ENCODE measurements around the gene ALPK1.
"Not testable (repeated sequence)": the region's sequence is repeated elsewhere in the genome, so short reads cannot be mapped to it uniquely, and the experiment has no call there.

ALPK1 gene

DNA sequence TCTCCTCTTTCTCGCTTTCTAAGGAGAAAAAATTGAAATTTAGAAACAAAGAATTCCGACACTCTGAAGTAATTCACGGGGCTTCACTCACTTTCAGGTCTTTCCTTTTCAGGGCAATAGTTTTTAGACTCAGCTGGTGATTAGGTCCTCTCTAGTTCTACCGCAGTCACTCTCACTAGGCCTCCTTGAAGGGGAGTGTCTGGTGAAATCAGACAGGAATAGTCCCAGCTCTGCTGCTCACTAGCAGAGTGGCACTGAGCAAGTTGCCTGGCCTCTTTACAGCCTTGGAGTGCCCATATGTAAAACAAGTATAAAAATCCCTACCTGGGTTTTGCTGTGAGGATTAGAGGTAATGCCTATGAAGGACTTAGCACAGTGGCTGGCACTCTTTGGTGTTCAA, 154.7 kb downstream of the ALPK1 start:
- DNase-seq (ENCODE audit: low spot score) = no peak

DNA sequence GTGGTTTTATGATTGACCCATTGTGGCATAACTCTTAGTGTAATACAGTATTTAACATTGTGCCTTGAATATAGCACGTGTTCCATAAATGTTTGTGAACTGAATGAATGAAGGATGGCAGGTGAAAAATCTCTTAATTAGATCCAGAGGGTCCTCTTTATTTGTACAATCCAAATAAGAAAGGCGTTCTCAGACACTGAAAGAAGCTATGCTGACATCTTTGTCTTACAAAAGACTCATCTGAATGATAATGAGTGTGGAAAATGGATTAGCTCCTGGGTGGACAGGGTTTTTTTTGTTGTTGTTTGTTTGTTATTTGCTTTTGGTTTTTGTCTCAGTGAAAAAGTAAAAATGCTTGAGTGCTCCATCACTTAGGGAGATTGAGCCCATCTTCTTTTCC, 156.2 kb downstream of the ALPK1 start:
- no peak for DNase-seq (ENCODE audit: low spot score)

DNA sequence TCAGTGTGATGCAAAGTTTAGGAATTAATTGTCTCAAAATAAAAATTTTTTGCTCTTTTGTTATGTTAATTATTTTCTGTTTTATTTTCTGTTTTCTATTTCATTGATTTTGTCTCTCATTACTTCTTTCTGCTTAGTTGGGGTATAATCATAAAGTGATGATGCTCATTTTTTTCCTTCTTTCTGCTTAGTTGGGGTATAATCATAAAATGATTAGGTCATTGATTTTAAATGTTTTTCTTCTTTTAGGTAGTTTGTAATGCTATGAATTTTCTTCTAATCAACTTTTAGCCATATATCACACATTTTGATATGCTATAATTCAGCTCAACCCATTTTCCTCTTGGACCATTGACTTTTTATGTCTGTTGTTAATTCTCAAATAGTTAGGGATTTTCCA, 175.1 kb downstream of the ALPK1 start:
- no peak for DNase-seq (ENCODE audit: low spot score)

DNA sequence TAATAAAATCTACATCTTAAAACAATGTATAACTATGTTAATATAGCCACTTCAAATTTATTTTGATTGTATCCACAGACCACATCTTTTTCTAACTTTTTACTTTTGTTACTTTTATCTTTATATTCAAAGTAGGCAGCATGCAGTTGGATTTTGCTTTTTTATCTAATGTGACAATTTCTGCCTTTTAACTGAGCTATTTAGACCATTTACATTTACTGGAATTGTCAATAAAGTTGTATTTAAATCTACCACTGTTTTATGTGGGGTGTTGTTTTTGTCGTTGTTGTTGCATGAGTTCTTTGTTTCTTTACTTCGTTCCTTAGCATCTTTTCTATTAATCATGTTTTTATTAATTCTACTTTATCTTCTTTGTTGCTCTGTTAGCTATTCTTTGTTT, 176.8 kb downstream of the ALPK1 start:
- DNase-seq (ENCODE audit: low spot score) = no peak

DNA sequence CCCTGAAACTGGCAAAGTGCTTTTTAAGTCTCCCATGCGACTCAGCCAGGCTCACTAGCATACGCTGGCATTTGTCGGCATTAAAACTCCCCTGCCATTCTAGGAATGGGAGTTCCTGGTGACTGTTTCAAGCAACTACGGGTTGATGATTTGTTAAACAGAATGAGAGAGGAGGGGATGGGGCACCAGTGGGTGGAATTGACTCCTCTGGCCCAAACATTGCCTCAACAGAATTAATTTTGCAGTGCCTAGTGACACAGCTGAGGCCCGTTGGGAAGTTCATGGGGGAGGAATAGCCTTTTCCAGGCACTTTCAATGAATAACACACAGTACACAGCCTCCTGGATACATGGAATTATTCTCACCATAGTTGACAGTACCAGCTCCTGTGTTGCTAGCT, 188.8 kb downstream of the ALPK1 start:
- DNase-seq (ENCODE audit: low spot score) = no peak

DNA sequence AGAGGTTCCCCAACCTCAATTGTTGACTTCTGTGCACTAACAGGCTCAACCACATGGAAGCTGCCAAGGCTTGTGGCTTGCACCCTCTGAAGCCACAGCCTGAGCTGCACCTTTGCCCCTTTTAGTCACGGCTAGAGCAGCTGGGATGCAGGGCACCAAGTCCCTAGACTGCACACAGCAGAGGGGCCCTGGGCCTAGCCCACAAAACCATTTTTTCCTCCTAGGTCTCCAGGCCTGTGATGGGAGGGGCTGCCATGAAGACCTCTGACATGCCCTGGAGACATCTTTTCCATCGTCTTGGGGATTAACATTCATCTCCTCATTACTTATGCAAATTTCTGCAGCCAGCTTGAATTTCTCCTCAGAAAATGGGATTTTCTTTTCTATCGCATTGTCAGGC, 193.6 kb downstream of the ALPK1 start:
- not testable (repeated sequence) for DNase-seq (ENCODE audit: low spot score)
